NCI-H82 treated with DMSO at 0.1 percent for 48 hours (cell line): Measurements from ENCODE around the gene TFAP2B.

ENCODE experiments used
- DNase-seq: peaks from one replicate; lab custom pipeline; 2025; ENCODE audit not compliant: unreplicated experiment; lab: John Stamatoyannopoulos, UW

The TFAP2B gene

GRCh38 chr6:50847890-50848594, 29.4 kb downstream of the TFAP2B start:
- no peak for DNase-seq

- no peak for DNase-seq
Observed at GRCh38 chr6:50848989-50849795, 30.5 kb downstream of the TFAP2B start.

- no peak for DNase-seq
Observed at GRCh38 chr6:50849796-50850180, 31.1 kb downstream of the TFAP2B start.

- DNase-seq: no peak
Observed at GRCh38 chr6:50850223-50851048, 31.8 kb downstream of the TFAP2B start.

GRCh38 chr6:50851049-50851845, 32.6 kb downstream of the TFAP2B start:
- DNase-seq: no peak

- DNase-seq: no peak
Observed at GRCh38 chr6:50853939-50854338, 35.3 kb downstream of the TFAP2B start.

- DNase-seq: no peak
Observed at GRCh38 chr6:50861692-50862091, 43.0 kb downstream of the TFAP2B start.

- DNase-seq: no peak
Observed at GRCh38 chr6:50862176-50862575, 43.5 kb downstream of the TFAP2B start.

GRCh38 chr6:50864601-50865000, 45.9 kb downstream of the TFAP2B start:
- DNase-seq: no peak

GRCh38 chr6:50868466-50868865, 49.8 kb downstream of the TFAP2B start:
- no peak for DNase-seq

GRCh38 chr6:50873167-50873566, 54.5 kb downstream of the TFAP2B start:
- DNase-seq: no peak

GRCh38 chr6:50884364-50884763, 65.7 kb downstream of the TFAP2B start:
- no peak for DNase-seq

GRCh38 chr6:50887112-50887511, 68.4 kb downstream of the TFAP2B start:
- no peak for DNase-seq

GRCh38 chr6:50889497-50889896, 70.8 kb downstream of the TFAP2B start:
- DNase-seq: no peak

GRCh38 chr6:50889935-50890334, 71.3 kb downstream of the TFAP2B start:
- DNase-seq: no peak

- no peak for DNase-seq
Observed at GRCh38 chr6:50890579-50890978, 71.9 kb downstream of the TFAP2B start.

GRCh38 chr6:50891290-50891689, 72.6 kb downstream of the TFAP2B start:
- no peak for DNase-seq
